Neuronal stem cell (in vitro differentiated cells): ENCODE data around the gene RAB3IP.

Experiments used
- DNase-seq: peaks from one replicate; pipeline ENCODE4 v3.0.0-alpha.2; 2013; ENCODE audit warnings: low spot score
- H2AFZ ChIP-seq: one replicate; pipeline ENCODE4 v1.6.1; 2013; ENCODE audit warnings: mild to moderate bottlenecking, low read length, inconsistent platforms
- H2AK5ac ChIP-seq: 2 replicates; pipeline ENCODE4 v1.6.1; 2013; ENCODE audit warnings: low read depth, mild to moderate bottlenecking, inconsistent platforms, low read length, moderate library complexity, mixed read lengths
- H2BK120ac ChIP-seq: 2 replicates; pipeline ENCODE4 v1.6.1; 2013; ENCODE audit warnings: low read depth, mild to moderate bottlenecking, inconsistent platforms, low read length, moderate library complexity, mixed read lengths
- H2BK12ac ChIP-seq: one replicate; pipeline ENCODE4 v1.6.1; 2013; ENCODE audit warnings: low read length, inconsistent platforms
- H2BK15ac ChIP-seq: 2 replicates; pipeline ENCODE4 v1.6.1; 2013; ENCODE audit warnings: mild to moderate bottlenecking, low read length, inconsistent platforms, mixed read lengths
- H2BK5ac ChIP-seq: one replicate; pipeline ENCODE4 v1.6.1; 2013; ENCODE audit warnings: inconsistent platforms, mild to moderate bottlenecking, low read length, moderate library complexity
- H3K14ac ChIP-seq: one replicate; pipeline ENCODE4 v1.6.1; 2013; ENCODE audit warnings: low read length, inconsistent platforms
- H3K18ac ChIP-seq: 2 replicates; pipeline ENCODE4 v1.6.1; 2013; ENCODE audit warnings: low read length, inconsistent platforms
- H3K23ac ChIP-seq: 2 replicates; pipeline ENCODE4 v1.6.1; 2013; ENCODE audit warnings: low read depth, mild to moderate bottlenecking, mixed read lengths, low read length, inconsistent platforms; ENCODE audit not compliant: poor library complexity
- H3K27ac ChIP-seq: replicated peaks from 3 replicates; pipeline ENCODE4 v1.5.1; 2013; ENCODE audit warnings: low read length, inconsistent platforms
- H3K27me3 ChIP-seq, 3 experiments: 2 replicates each; pipeline ENCODE4 v1.6.1; 2013; ENCODE audit warnings: low read length in 3 of 3, mild to moderate bottlenecking in 2 of 3, inconsistent platforms in 1 of 3, low read depth in 1 of 3, mixed read lengths in 1 of 3, moderate library complexity in 1 of 3; ENCODE audit not compliant: control insufficient read depth in 3 of 3, insufficient read depth in 3 of 3
- H3K36me3 ChIP-seq, 2 donors: replicated peaks in 1 of 2; 2 replicates each; pipeline ENCODE4 v1.6.1; 2013; ENCODE audit warnings: low read length in 2 of 2; ENCODE audit not compliant: control insufficient read depth in 2 of 2, insufficient read depth in 2 of 2
- H3K4ac ChIP-seq: 2 replicates; pipeline ENCODE4 v1.6.1; 2013; ENCODE audit warnings: inconsistent platforms, mild to moderate bottlenecking, low read length, moderate library complexity
- H3K4me1 ChIP-seq, 2 donors: 1 replicate in 1 of 2; 2 replicates in 1 of 2; pipeline ENCODE4 v1.6.1; 2013; ENCODE audit warnings: low read length in 2 of 2, low read depth in 1 of 2; ENCODE audit not compliant: control insufficient read depth in 2 of 2, insufficient read depth in 1 of 2
- H3K4me2 ChIP-seq: one replicate; pipeline ENCODE4 v1.6.1; 2013; ENCODE audit warnings: mild to moderate bottlenecking, low read length, inconsistent platforms; ENCODE audit not compliant: insufficient read depth, poor library complexity, severe bottlenecking
- H3K4me3 ChIP-seq, 2 donors: 2 replicates each; pipeline ENCODE4 v1.5.1; 2013; ENCODE audit warnings: low read length in 2 of 2, mild to moderate bottlenecking in 2 of 2, inconsistent platforms in 1 of 2, moderate library complexity in 1 of 2
- H3K79me1 ChIP-seq: one replicate; pipeline ENCODE4 v1.6.1; 2013; ENCODE audit warnings: low read depth, mild to moderate bottlenecking, inconsistent platforms, low read length, moderate library complexity
- H3K9ac ChIP-seq: one replicate; pipeline ENCODE4 v1.6.1; 2013; ENCODE audit warnings: mild to moderate bottlenecking, low read depth, low read length, inconsistent platforms; ENCODE audit not compliant: poor library complexity
- H3K9me3 ChIP-seq, 2 donors: replicated peaks in 1 of 2; 2 replicates each; pipeline versions ENCODE3 to v1.6.1; 2013; ENCODE audit warnings: low read length in 2 of 2, mild to moderate bottlenecking in 2 of 2, inconsistent platforms in 1 of 2, low read depth in 1 of 2, mixed read lengths in 1 of 2, moderate library complexity in 1 of 2; ENCODE audit not compliant: control insufficient read depth in 2 of 2, insufficient read depth in 1 of 2
- H4K8ac ChIP-seq: one replicate; pipeline ENCODE4 v1.6.1; 2013; ENCODE audit warnings: low read depth, mild to moderate bottlenecking, inconsistent platforms, low read length, moderate library complexity
- H4K91ac ChIP-seq: one replicate; pipeline ENCODE4 v1.6.1; 2013; ENCODE audit warnings: low read length, low read depth, mild to moderate bottlenecking, inconsistent platforms; ENCODE audit not compliant: poor library complexity
- WGBS, 2 donors: extraction: QIAGEN DNeasy Blood & Tissue Kit; methylation state at CpG; one replicate each; pipeline ENCODE4 v1.1.7; 2013; ENCODE audit warnings: missing lambda C conversion rate in 2 of 2, mixed read lengths in 1 of 2; ENCODE audit not compliant: insufficient read length in 2 of 2, insufficient replicate concordance in 1 of 2; ENCODE audit errors: extremely low coverage in 2 of 2; 5-methylcytosine and 5-hydroxymethylcytosine counted together

RAB3IP gene

GRCh38 chr12:69834576-69834975 lies 95.9 kb downstream of the RAB3IP start:
- Histone ChIP-seq H3K27me3 (no peaks in the 10 kb centered on the region), H3K4ac (no peak overlapping the region), H3K79me1 (no peaks in the 10 kb centered on the region), H4K91ac (no peak overlapping the region), H3K18ac (no peak overlapping the region), H2AK5ac (no peak overlapping the region), H2BK12ac (no peak overlapping the region), H2BK15ac (no peak overlapping the region), H3K4me2 (no peak overlapping the region), H3K23ac (no peak overlapping the region), H4K8ac (no peak overlapping the region), H2AFZ (no peak overlapping the region), H3K36me3 (no peaks in the 10 kb centered on the region), H3K9me3 (no peaks in the 10 kb centered on the region), H3K9ac (no peak overlapping the region), H3K27ac (no peak overlapping the region), H2BK120ac (no peak overlapping the region), H2BK5ac (no peak overlapping the region), H3K4me3 (no peak overlapping the region), H3K4me1 (peaks cover 0 to 1% of the 10 kb centered on the region in 2 donors), H3K14ac (no peak overlapping the region)
- no peak for DNase-seq

- peaks cover 0 to 1% of the 10 kb centered on the region in 2 donors for H3K4me1 ChIP-seq
- no peaks in the 10 kb centered on the region for H3K36me3 ChIP-seq
- H3K27me3 ChIP-seq: no peaks in the 10 kb centered on the region
- H3K79me1 ChIP-seq: no peaks in the 10 kb centered on the region
- no peaks in the 10 kb centered on the region for H3K9me3 ChIP-seq
- no peak overlapping the region for H2BK12ac ChIP-seq
- H3K4me2 ChIP-seq: no peak overlapping the region
- H2AK5ac ChIP-seq: no peak overlapping the region
- no peak for DNase-seq
- no peak overlapping the region for H2BK15ac ChIP-seq
- H3K4me3 ChIP-seq: no peak overlapping the region
- H2AFZ ChIP-seq: no peak overlapping the region
- no peak overlapping the region for H3K4ac ChIP-seq
- H3K14ac ChIP-seq: no peak overlapping the region
- no peak overlapping the region for H3K9ac ChIP-seq
- no peak overlapping the region for H3K23ac ChIP-seq
- no peak overlapping the region for H4K8ac ChIP-seq
- no peak overlapping the region for H4K91ac ChIP-seq
- H2BK120ac ChIP-seq: no peak overlapping the region
- H3K18ac ChIP-seq: no peak overlapping the region
- no peak overlapping the region for H2BK5ac ChIP-seq
- no CpG with 5 or more reads among the region's 3 CpGs for WGBS, 2 donors
- H3K27ac ChIP-seq: no peak overlapping the region
Observed at GRCh38 chr12:69835081-69835480, 96.4 kb downstream of the RAB3IP start.

GRCh38 chr12:69836015-69836414 lies 97.4 kb downstream of the RAB3IP start:
- Histone ChIP-seq H3K14ac (no peak overlapping the region), H3K27me3 (no peaks in the 10 kb centered on the region), H3K4me3 (peak overlapping the region in 1 of 2 donors; percentile 28), H2BK15ac (no peak overlapping the region), H3K79me1 (no peaks in the 10 kb centered on the region), H3K18ac (peak overlapping the region; percentile 34), H3K4ac (no peak overlapping the region), H3K23ac (no peak overlapping the region), H2BK5ac (no peak overlapping the region), H3K36me3 (no peaks in the 10 kb centered on the region), H2BK120ac (no peak overlapping the region), H3K27ac (no peak overlapping the region), H2AFZ (no peak overlapping the region), H3K9ac (no peak overlapping the region), H3K4me1 (peaks cover 0 to 1% of the 10 kb centered on the region in 2 donors), H2AK5ac (no peak overlapping the region), H4K91ac (no peak overlapping the region), H3K9me3 (no peaks in the 10 kb centered on the region), H2BK12ac (no peak overlapping the region), H4K8ac (no peak overlapping the region), H3K4me2 (no peak overlapping the region)
- WGBS, 2 donors: no CpG with 5 or more reads among the region's 13 CpGs
- DNase-seq: no peak

GRCh38 chr12:69837191-69837590 lies 98.5 kb downstream of the RAB3IP start:
- Histone ChIP-seq H3K9me3 (no peaks in the 10 kb centered on the region), H3K27me3 (no peaks in the 10 kb centered on the region), H3K23ac (no peak overlapping the region), H3K79me1 (no peaks in the 10 kb centered on the region), H2AFZ (no peak overlapping the region), H3K18ac (no peak overlapping the region), H3K9ac (no peak overlapping the region), H2AK5ac (no peak overlapping the region), H3K4me3 (no peak overlapping the region), H2BK5ac (no peak overlapping the region), H2BK120ac (no peak overlapping the region), H3K4me2 (no peak overlapping the region), H3K27ac (no peak overlapping the region), H2BK15ac (no peak overlapping the region), H3K4ac (no peak overlapping the region), H4K91ac (no peak overlapping the region), H4K8ac (no peak overlapping the region), H3K4me1 (peaks cover 0 to 1% of the 10 kb centered on the region in 2 donors), H3K36me3 (no peaks in the 10 kb centered on the region), H3K14ac (no peak overlapping the region), H2BK12ac (no peak overlapping the region)
- DNase-seq: no peak
- no CpG with 5 or more reads among the region's 4 CpGs for WGBS, 2 donors
